Ishikawa (cell line): Measurements from ENCODE around the gene CDS1.

Experiments
- CEBPB ChIP-seq: IDR thresholded peaks from 2 replicates; pipeline ENCODE4 v1.6.1; 2012
- CREB1 ChIP-seq: IDR thresholded peaks from 2 replicates; pipeline ENCODE4 v1.6.1; 2012; ENCODE audit warnings: low read depth
- EGR1 ChIP-seq: IDR thresholded peaks from 2 replicates; pipeline ENCODE4 v1.6.1; 2012
- EP300 ChIP-seq: IDR thresholded peaks from 2 replicates; pipeline ENCODE4 v1.6.1; 2012; ENCODE audit warnings: borderline replicate concordance
- FOXM1 ChIP-seq: IDR thresholded peaks from 2 replicates; pipeline ENCODE4 v1.6.1; 2012; ENCODE audit warnings: low read depth, borderline replicate concordance
- MAX ChIP-seq: IDR thresholded peaks from 2 replicates; pipeline ENCODE4 v1.6.1; 2012
- NFIC ChIP-seq: IDR thresholded peaks from 2 replicates; pipeline ENCODE4 v1.6.1; 2012
- RAD21 ChIP-seq: IDR thresholded peaks from 2 replicates; pipeline ENCODE4 v1.6.1; 2012; ENCODE audit warnings: low read depth
- REST ChIP-seq: IDR thresholded peaks from 2 replicates; pipeline ENCODE4 v1.6.1; 2012; ENCODE audit warnings: low read depth, mild to moderate bottlenecking
- TAF1 ChIP-seq: IDR thresholded peaks from 2 replicates; pipeline ENCODE4 v1.6.1; 2012; ENCODE audit warnings: low read depth, mild to moderate bottlenecking
- TCF12 ChIP-seq: IDR thresholded peaks from 2 replicates; pipeline ENCODE4 v1.6.1; 2012; ENCODE audit warnings: low read depth
- TEAD4 ChIP-seq: IDR thresholded peaks from 2 replicates; pipeline ENCODE4 v1.6.1; 2012
- USF1 ChIP-seq: IDR thresholded peaks from 2 replicates; pipeline ENCODE4 v1.6.1; 2012
- YY1 ChIP-seq: IDR thresholded peaks from 2 replicates; pipeline ENCODE4 v1.6.1; 2012; ENCODE audit warnings: low read depth
- ZBTB7A ChIP-seq: IDR thresholded peaks from 2 replicates; pipeline ENCODE4 v1.6.1; 2012; ENCODE audit warnings: low read depth

The CDS1 gene

GRCh38 chr4:84583876-84584380 is 1.0 kb downstream of the CDS1 start:
- TF ChIP-seq TAF1 (no peak), EGR1 (no peak), ZBTB7A (no peak), TEAD4 (no peak), USF1 (no peak), CREB1 (no peak), TCF12 (no peak), CEBPB (no peak), MAX (no peak), EP300 (no peak), NFIC (no peak), YY1 (no peak), REST (no peak), RAD21 (no peak), FOXM1 (no peak)

- TF ChIP-seq CEBPB (no peak), CREB1 (no peak), RAD21 (no peak), ZBTB7A (no peak), EP300 (no peak), REST (no peak), EGR1 (no peak), TAF1 (no peak), FOXM1 (no peak), NFIC (no peak)
Observed at GRCh38 chr4:84585251-84585650, 2.3 kb downstream of the CDS1 start.

GRCh38 chr4:84594724-84595123 is 11.8 kb downstream of the CDS1 start:
- TF ChIP-seq ZBTB7A (no peak), NFIC (no peak), CREB1 (no peak), EP300 (no peak), USF1 (no peak), RAD21 (no peak), REST (no peak), YY1 (no peak), FOXM1 (no peak), EGR1 (no peak), TAF1 (no peak), TEAD4 (no peak), MAX (no peak), TCF12 (no peak), CEBPB (no peak)

- TF ChIP-seq TEAD4: no peak
- no peak for TF ChIP-seq CREB1
- no peak for TF ChIP-seq RAD21
- no peak for TF ChIP-seq EGR1
- no peak for TF ChIP-seq REST
- TF ChIP-seq USF1: no peak
- no peak for TF ChIP-seq FOXM1
- no peak for TF ChIP-seq TAF1
- no peak for TF ChIP-seq ZBTB7A
- TF ChIP-seq TCF12: no peak
- TF ChIP-seq YY1: no peak
- no peak for TF ChIP-seq NFIC
- TF ChIP-seq MAX: no peak
- TF ChIP-seq CEBPB: no peak
- TF ChIP-seq EP300: no peak
Observed at GRCh38 chr4:84596826-84597225, 13.9 kb downstream of the CDS1 start.
